Liver (tissue), 3 donors: ENCODE measurements around the gene TBC1D24.

Experiments used
- ATF3 ChIP-seq: IDR thresholded peaks from 2 replicates; pipeline ENCODE4 v1.6.1; 2016; ENCODE audit warnings: antibody characterized with exemption
- CTCF ChIP-seq: fragments of 150-350 bp; IDR thresholded peaks from 2 replicates; pipeline ENCODE4 v1.5.1; 2017; ENCODE audit warnings: improper control_type of control experiment, low read depth, low read length; ENCODE audit not compliant: missing input control
- EGR1 ChIP-seq, 2 donors: IDR thresholded peaks; 2 replicates each; pipeline ENCODE4 v1.6.1; 2016 to 2018; ENCODE audit warnings: antibody characterized with exemption in 2 of 2, low read depth in 2 of 2
- FOXA2 ChIP-seq: IDR thresholded peaks from 2 replicates; pipeline ENCODE4 v1.6.1; 2016; ENCODE audit warnings: antibody characterized with exemption
- JUND ChIP-seq, 2 donors: IDR thresholded peaks; 2 replicates each; pipeline ENCODE4 v1.6.1; 2016; ENCODE audit warnings: antibody characterized with exemption in 2 of 2
- MAX ChIP-seq: IDR thresholded peaks from 2 replicates; pipeline ENCODE4 v1.6.1; 2016; ENCODE audit warnings: antibody characterized with exemption
- RAD21 ChIP-seq, 2 donors: IDR thresholded peaks; 2 replicates each; pipeline ENCODE4 v1.6.1; 2016; ENCODE audit warnings: antibody characterized with exemption in 2 of 2, mild to moderate bottlenecking in 2 of 2
- REST ChIP-seq: IDR thresholded peaks from 2 replicates; pipeline ENCODE4 v1.6.1; 2016; ENCODE audit warnings: antibody characterized with exemption, mild to moderate bottlenecking
- RXRA ChIP-seq, 2 donors: IDR thresholded peaks; 2 replicates each; pipeline ENCODE4 v1.6.1; 2017 to 2018; ENCODE audit warnings: antibody characterized with exemption in 2 of 2, mild to moderate bottlenecking in 1 of 2
- SP1 ChIP-seq: IDR thresholded peaks from 2 replicates; pipeline ENCODE4 v1.6.1; 2018; ENCODE audit warnings: antibody characterized with exemption, mild to moderate bottlenecking
- TAF1 ChIP-seq: conservative IDR thresholded peaks from 2 replicates; pipeline ENCODE4 v1.6.1; 2016; ENCODE audit warnings: antibody characterized with exemption, mild to moderate bottlenecking
- YY1 ChIP-seq: IDR thresholded peaks from 2 replicates; pipeline ENCODE4 v1.6.1; 2016; ENCODE audit warnings: antibody characterized with exemption, mild to moderate bottlenecking
- ZBTB33 ChIP-seq: IDR thresholded peaks from 2 replicates; pipeline ENCODE4 v1.6.1; 2016; ENCODE audit warnings: antibody characterized with exemption
- donor health status: healthy.
- donor health status: healthy.

GRCh38 chr16:2428051-2428783 is 46.7 kb upstream of the TBC1D24 start:
- no peak for TF ChIP-seq CTCF
- no peak for TF ChIP-seq JUND (IDR thresholded peaks at IDR 0.05)
- no peak for TF ChIP-seq ZBTB33
- TF ChIP-seq ATF3: no peak
- no peak for TF ChIP-seq FOXA2
- TF ChIP-seq EGR1 (IDR thresholded peaks at IDR 0.05; ENCODE audit: low read depth in 2 of 2): no peak
- no peak for TF ChIP-seq MAX
- TF ChIP-seq TAF1: no peak
- TF ChIP-seq REST: no peak
- TF ChIP-seq RXRA (IDR thresholded peaks at IDR 0.05): no peak
- no peak for TF ChIP-seq SP1
- TF ChIP-seq RAD21 (IDR thresholded peaks at IDR 0.05): no peak
- no peak for TF ChIP-seq YY1
